Osteoblast (primary cell): ENCODE measurements around the gene HID1. TPM values are rescaled to one million over a fixed set of nuclear protein-coding genes. Genes with fewer than 3 reads are reported as not detected.

Source experiments
- DNase-seq: peaks from one replicate; pipeline ENCODE4 v3.0.0; 2011; ENCODE audit warnings: low spot score, mixed read lengths; ENCODE audit not compliant: insufficient read length; ENCODE audit errors: missing footprints
- H2AFZ ChIP-seq: 2 replicates; pipeline ENCODE4 v1.6.0; 2011; ENCODE audit warnings: mild to moderate bottlenecking, low read length
- H3K27ac ChIP-seq: 2 replicates; pipeline ENCODE4 v1.5.1; 2011; ENCODE audit warnings: mild to moderate bottlenecking, low read depth, low read length, moderate library complexity
- H3K27me3 ChIP-seq: 2 replicates; pipeline ENCODE4 v1.6.0; 2012; ENCODE audit warnings: mild to moderate bottlenecking, control low read depth, inconsistent platforms, low read length, moderate library complexity; ENCODE audit not compliant: insufficient read depth
- H3K36me3 ChIP-seq: 2 replicates; pipeline ENCODE4 v1.5.1; 2011; ENCODE audit warnings: mild to moderate bottlenecking, low read length, control low read depth, moderate library complexity; ENCODE audit not compliant: insufficient read depth
- H3K4me1 ChIP-seq: 2 replicates; pipeline ENCODE4 v1.5.1; 2011; ENCODE audit warnings: mild to moderate bottlenecking, low read length, control low read depth, moderate library complexity; ENCODE audit not compliant: insufficient read depth
- H3K4me2 ChIP-seq: 2 replicates; pipeline ENCODE4 v1.6.0; 2011; ENCODE audit warnings: mild to moderate bottlenecking, low read length; ENCODE audit not compliant: insufficient read depth
- H3K4me3 ChIP-seq: fragments of 200-600 bp; sonication (generic); 3 replicates; pipeline ENCODE4 v1.5.1; 2012; ENCODE audit warnings: mild to moderate bottlenecking, low read length, inconsistent platforms; ENCODE audit not compliant: insufficient read depth
- H3K79me2 ChIP-seq: 2 replicates; pipeline ENCODE4 v1.6.0; 2012; ENCODE audit warnings: mild to moderate bottlenecking, low read length, control low read depth, inconsistent platforms; ENCODE audit not compliant: insufficient read depth
- H3K9me3 ChIP-seq: 2 replicates; pipeline ENCODE4 v1.5.1; 2011; ENCODE audit warnings: low read depth, low read length, control low read depth
- H4K20me1 ChIP-seq: 2 replicates; pipeline ENCODE4 v1.6.0; 2012; ENCODE audit warnings: mild to moderate bottlenecking, low read length, control low read depth; ENCODE audit not compliant: insufficient read depth
- total RNA-seq: library from RNA; depleted of rRNA; stranded (reverse); fragments of >200 nt; gene quantifications from 2 replicates; pipeline ENCODE4 v1.2.3, GENCODE V29; 2012
- TF ChIP-seq, protein P1 (sequence below): IDR thresholded peaks from 2 replicates; pipeline ENCODE4 v1.5.1; 2011; ENCODE audit warnings: mild to moderate bottlenecking, low read depth, low read length, moderate library complexity; ENCODE audit errors: extremely low read depth

HID1 gene
- total RNA-seq, 1 donor: 0.36 TPM

DNA sequence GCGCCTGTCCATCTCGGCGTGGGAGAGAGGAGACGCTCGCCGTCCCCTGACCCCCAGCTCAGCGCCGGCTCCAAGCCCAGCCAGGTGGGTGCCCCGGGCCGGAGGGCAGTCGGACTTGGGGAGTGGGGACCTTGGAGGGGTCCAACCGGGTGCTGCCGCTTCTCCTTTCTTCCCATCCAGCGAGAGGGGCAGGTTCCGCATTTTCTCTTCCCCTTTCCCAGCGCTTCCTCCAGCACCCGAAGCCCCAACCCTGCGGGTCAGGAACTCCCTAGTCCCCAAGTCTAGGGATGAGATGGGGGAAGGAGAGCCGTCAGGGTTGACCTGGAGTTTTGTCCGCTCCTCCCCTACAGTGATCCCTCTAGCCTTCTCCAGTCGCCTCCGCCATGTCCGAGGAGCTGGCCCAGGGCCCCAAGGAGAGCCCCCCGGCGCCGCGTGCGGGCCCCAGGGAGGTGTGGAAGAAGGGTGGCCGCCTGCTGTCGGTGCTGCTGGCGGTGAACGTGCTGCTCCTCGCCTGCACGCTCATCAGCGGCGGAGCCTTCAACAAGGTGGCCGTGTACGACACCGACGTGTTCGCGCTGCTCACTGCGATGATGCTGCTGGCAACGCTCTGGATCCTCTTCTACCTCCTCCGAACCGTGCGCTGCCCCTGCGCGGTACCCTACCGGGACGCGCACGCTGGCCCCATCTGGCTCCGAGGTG lies 48.2 kb downstream of the HID1 start, which contains the start of gene OTOP2:
Gene OTOP2 (plus strand): TSS at position 24 of the 699 bp plus-strand sequence. CDS start 360 bp downstream, at position 384.
- H3K79me2 ChIP-seq: no peaks in the 10 kb centered on the region
- H3K4me2 ChIP-seq: no peak within 1 kb of the TSS
- no peak for DNase-seq
- H3K36me3 ChIP-seq: no peaks in the 10 kb centered on the region
- no peaks in the 10 kb centered on the region for H3K9me3 ChIP-seq
- no peak within 1 kb of the TSS for H3K4me3 ChIP-seq
- TF ChIP-seq, protein P1, sequence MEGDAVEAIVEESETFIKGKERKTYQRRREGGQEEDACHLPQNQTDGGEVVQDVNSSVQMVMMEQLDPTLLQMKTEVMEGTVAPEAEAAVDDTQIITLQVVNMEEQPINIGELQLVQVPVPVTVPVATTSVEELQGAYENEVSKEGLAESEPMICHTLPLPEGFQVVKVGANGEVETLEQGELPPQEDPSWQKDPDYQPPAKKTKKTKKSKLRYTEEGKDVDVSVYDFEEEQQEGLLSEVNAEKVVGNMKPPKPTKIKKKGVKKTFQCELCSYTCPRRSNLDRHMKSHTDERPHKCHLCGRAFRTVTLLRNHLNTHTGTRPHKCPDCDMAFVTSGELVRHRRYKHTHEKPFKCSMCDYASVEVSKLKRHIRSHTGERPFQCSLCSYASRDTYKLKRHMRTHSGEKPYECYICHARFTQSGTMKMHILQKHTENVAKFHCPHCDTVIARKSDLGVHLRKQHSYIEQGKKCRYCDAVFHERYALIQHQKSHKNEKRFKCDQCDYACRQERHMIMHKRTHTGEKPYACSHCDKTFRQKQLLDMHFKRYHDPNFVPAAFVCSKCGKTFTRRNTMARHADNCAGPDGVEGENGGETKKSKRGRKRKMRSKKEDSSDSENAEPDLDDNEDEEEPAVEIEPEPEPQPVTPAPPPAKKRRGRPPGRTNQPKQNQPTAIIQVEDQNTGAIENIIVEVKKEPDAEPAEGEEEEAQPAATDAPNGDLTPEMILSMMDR: no peak
- H2AFZ ChIP-seq: no peak within 1 kb of the TSS
- H3K27ac ChIP-seq: no peak within 1 kb of the TSS
- H3K27me3 ChIP-seq: peaks cover 57% of the 10 kb centered on the region
- H3K4me1 ChIP-seq: no peaks in the 10 kb centered on the region
- no peaks in the 10 kb centered on the region for H4K20me1 ChIP-seq

DNA sequence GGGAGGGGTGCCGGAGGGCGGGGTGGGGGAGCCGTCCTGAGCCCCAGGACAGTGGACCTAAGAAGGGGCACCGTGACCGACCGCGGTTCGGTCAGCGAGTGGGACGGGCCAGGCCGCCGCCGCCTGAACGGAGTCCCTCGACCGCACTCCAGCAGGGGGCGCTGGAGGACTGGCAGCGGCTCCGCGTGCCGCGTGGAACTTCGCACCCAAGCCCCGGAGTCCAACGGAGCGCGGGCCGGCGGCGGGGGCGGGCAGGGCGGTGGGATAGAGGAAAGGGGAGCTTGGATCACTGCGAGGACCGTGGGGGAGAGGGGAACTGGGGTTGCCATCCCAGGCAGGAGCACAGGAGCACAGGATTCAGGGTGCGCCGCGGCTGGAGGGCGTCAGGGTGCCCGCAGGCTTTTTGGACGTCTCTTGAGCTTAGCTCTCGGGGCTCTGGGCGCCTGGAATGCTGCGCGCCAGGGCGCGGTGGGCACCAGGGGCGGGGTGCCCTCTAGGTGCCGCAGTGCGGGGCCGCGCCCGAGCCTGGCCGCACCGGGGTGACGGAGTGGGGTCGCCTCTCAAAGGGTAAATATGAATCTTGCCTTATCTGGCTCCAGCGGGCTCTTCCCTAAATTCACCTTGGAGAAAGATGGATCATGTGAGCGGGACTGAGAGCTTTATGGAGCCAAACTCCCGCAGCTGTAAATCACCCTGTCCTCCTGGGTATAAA lies 48.9 kb downstream of the HID1 start:
- Histone ChIP-seq H2AFZ (no peak overlapping the region), H3K4me3 (no peak overlapping the region), H3K27me3 (peaks cover 53% of the 10 kb centered on the region), H3K36me3 (no peaks in the 10 kb centered on the region), H3K4me2 (no peak overlapping the region), H4K20me1 (no peaks in the 10 kb centered on the region), H3K27ac (no peak overlapping the region), H3K4me1 (no peaks in the 10 kb centered on the region), H3K79me2 (no peaks in the 10 kb centered on the region), H3K9me3 (no peaks in the 10 kb centered on the region)
- peak; percentile 97 for DNase-seq
- TF ChIP-seq, protein P1: peak; percentile 36

DNA sequence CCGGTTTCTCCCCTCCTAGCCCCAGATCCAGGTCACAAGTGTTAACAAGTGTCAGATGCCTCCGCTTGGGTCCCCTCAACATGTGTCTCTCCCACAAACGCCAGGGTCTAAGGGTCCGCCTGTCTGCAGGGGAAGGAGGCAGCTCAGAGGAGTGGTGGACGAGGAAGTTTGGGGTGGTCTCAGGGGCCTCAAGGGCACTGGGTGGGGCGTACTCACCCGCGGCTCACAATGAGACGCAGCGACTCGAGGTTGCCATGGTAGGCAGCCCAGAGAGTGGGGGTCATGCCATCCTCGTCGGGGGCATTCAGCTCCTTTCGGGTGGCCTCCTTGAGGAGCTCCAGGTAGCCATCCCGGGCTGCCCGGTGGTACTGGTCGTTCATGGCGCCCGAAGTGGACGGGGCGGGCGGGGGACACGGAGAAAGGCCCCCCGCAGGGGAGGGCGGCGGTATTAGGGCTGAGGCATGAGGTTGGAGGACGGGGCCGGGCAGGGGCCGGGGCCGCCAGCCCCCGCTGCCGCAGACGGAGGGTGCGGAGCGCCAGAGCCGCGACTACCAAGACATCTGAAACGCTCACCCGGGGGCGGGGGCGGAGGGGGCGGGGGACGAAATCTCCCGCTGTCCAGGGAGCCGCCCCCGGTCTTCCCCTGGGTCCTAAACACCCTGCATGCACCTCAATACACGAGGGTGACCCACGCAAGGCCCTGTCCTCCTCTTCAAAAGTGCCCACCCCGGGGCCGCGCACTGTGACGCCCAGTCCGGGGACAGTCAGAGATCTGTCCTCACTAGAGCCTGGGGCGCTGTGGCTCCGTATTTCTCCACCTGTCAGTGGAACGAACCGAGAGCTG lies 49.6 kb downstream of the HID1 start, which contains the start of gene USH1G:
Gene USH1G (minus strand): TSS at position 562 of the 844 bp plus-strand sequence. CDS start 182 bp downstream, at position 380.
- H3K4me3 ChIP-seq: no peak within 1 kb of the TSS
- no peak within 1 kb of the TSS for H2AFZ ChIP-seq
- no peak within 1 kb of the TSS for H3K27ac ChIP-seq
- H3K27me3 ChIP-seq: peaks cover 53% of the 10 kb centered on the region
- TF ChIP-seq, protein P1: no peak
- no peaks in the 10 kb centered on the region for H3K9me3 ChIP-seq
- no peak within 1 kb of the TSS for H3K4me2 ChIP-seq
- no peaks in the 10 kb centered on the region for H3K36me3 ChIP-seq
- no peaks in the 10 kb centered on the region for H3K4me1 ChIP-seq
- DNase-seq: no peak
- no peaks in the 10 kb centered on the region for H3K79me2 ChIP-seq
- no peaks in the 10 kb centered on the region for H4K20me1 ChIP-seq
